Esophagus (tissue), 2 donors: ENCODE results near the gene EIF5. TPM values are rescaled to one million over a fixed set of nuclear protein-coding genes. Genes with fewer than 3 reads are reported as not detected.

Experiments
- H3K27ac ChIP-seq, 2 donors: one replicate each; pipeline ENCODE4 v1.5.1; 2013; ENCODE audit warnings: low read depth in 2 of 2, mild to moderate bottlenecking in 2 of 2, inconsistent platforms in 1 of 2, low read length in 1 of 2, moderate library complexity in 1 of 2
- H3K27me3 ChIP-seq, 2 donors: one replicate each; pipeline ENCODE4 v1.6.1; 2013; ENCODE audit warnings: low read length in 2 of 2, control low read depth in 1 of 2, mild to moderate bottlenecking in 1 of 2; ENCODE audit not compliant: insufficient read depth in 2 of 2, control insufficient read depth in 1 of 2
- H3K36me3 ChIP-seq, 2 donors: one replicate each; pipeline ENCODE4 v1.6.1; 2013; ENCODE audit warnings: low read length in 1 of 2; ENCODE audit not compliant: control insufficient read depth in 2 of 2, insufficient read depth in 2 of 2
- H3K4me1 ChIP-seq, 2 donors: one replicate each; pipeline ENCODE4 v1.6.1; 2013; ENCODE audit warnings: low read length in 1 of 2; ENCODE audit not compliant: control insufficient read depth in 2 of 2, insufficient read depth in 2 of 2
- H3K4me3 ChIP-seq, 2 donors: one replicate each; pipeline ENCODE4 v1.5.1; 2013; ENCODE audit warnings: low read length in 2 of 2, mild to moderate bottlenecking in 2 of 2, low read depth in 1 of 2, moderate library complexity in 1 of 2
- H3K9me3 ChIP-seq, 2 donors: one replicate each; pipeline ENCODE4 v1.6.1; 2013; ENCODE audit warnings: mild to moderate bottlenecking in 2 of 2, low read depth in 1 of 2, low read length in 1 of 2, moderate library complexity in 1 of 2; ENCODE audit not compliant: control insufficient read depth in 2 of 2, insufficient read depth in 1 of 2
- WGBS, 2 donors: extraction: QIAGEN DNeasy Blood & Tissue Kit; methylation state at CpG; one replicate each; pipeline ENCODE4 v1.1.7; 2013; 5-methylcytosine and 5-hydroxymethylcytosine counted together
- polyA plus RNA-seq, 2 donors: library from polyadenylated mRNA; stranded (reverse); fragments of 200-250 nt; gene quantifications; one replicate each; pipeline ENCODE4 v1.2.3, GENCODE V29; 2013
- donor health status: healthy with polysubstance abuse.
- donor health status: Bipolar disorder and iron deficiency.

Gene EIF5
- polyA plus RNA-seq = 100 to 1,000 TPM in 1 of 2 donors, 10 to 100 TPM in 1; 62.6 to 125 TPM

- WGBS, 2 donors = 0% methylated on average over 92 to 103 of the region's 103 CpGs
- peak within 1 kb of the TSS; percentile 97 to 98 for H3K4me3 ChIP-seq
- H3K27ac ChIP-seq = peak within 1 kb of the TSS; percentile 99 to 100
- peaks cover 4 to 22% of the 10 kb centered on the region in 2 donors for H3K36me3 ChIP-seq
- no peaks in the 10 kb centered on the region for H3K27me3 ChIP-seq
- H3K9me3 ChIP-seq = no peaks in the 10 kb centered on the region
- H3K4me1 ChIP-seq = peaks cover 0 to 7% of the 10 kb centered on the region in 2 donors
These were observed at the start of gene EIF5 for GRCh38 chr14:103333754-103334643. Gene EIF5, plus strand, starts transcription at chr14:103334237. Its CDS starts 1,624 bp downstream, at chr14:103335861.

- 71 to 75% methylated on average over 9 of the region's 9 CpGs for WGBS, 2 donors
- H3K27ac ChIP-seq = no peak overlapping the region
These were observed 49.2 kb upstream of the EIF5 start for GRCh38 chr14:103284574-103285467.

GRCh38 chr14:103286460-103286859 is 47.6 kb upstream of the EIF5 start:
- Histone ChIP-seq H3K27me3 (no peaks in the 10 kb centered on the region), H3K36me3 (no peaks in the 10 kb centered on the region)

More at GRCh38 chr14:103284574-103285467, 49.2 kb upstream of the EIF5 start:
- H3K4me1 ChIP-seq = peaks cover 0 to 3% of the 10 kb centered on the region in 2 donors
- no peaks in the 10 kb centered on the region for H3K36me3 ChIP-seq
- H3K4me3 ChIP-seq = no peak overlapping the region
- H3K9me3 ChIP-seq = no peaks in the 10 kb centered on the region
- no peaks in the 10 kb centered on the region for H3K27me3 ChIP-seq

GRCh38 chr14:103286968-103287850 is 46.8 kb upstream of the EIF5 start:
- H3K4me3 ChIP-seq = no peak overlapping the region
- H3K4me1 ChIP-seq = no peaks in the 10 kb centered on the region
- no peak overlapping the region for H3K27ac ChIP-seq
- H3K9me3 ChIP-seq = no peaks in the 10 kb centered on the region
- H3K27me3 ChIP-seq = no peaks in the 10 kb centered on the region
- H3K36me3 ChIP-seq = no peaks in the 10 kb centered on the region
- WGBS, 2 donors = 85 to 87% methylated on average over 20 of the region's 20 CpGs

More at GRCh38 chr14:103286460-103286859, 47.6 kb upstream of the EIF5 start:
- Histone ChIP-seq H3K4me3 (no peak overlapping the region), H3K4me1 (peaks cover 0 to 3% of the 10 kb centered on the region in 2 donors), H3K9me3 (no peaks in the 10 kb centered on the region), H3K27ac (no peak overlapping the region)
- WGBS, 2 donors = 69 to 73% methylated on average over 2 of the region's 2 CpGs

GRCh38 chr14:103288076-103288766 is 45.8 kb upstream of the EIF5 start:
- no peaks in the 10 kb centered on the region for H3K27me3 ChIP-seq
- no peak overlapping the region for H3K4me3 ChIP-seq
- 76 to 82% methylated on average over 16 of the region's 16 CpGs for WGBS, 2 donors
- H3K4me1 ChIP-seq = no peaks in the 10 kb centered on the region
- H3K36me3 ChIP-seq = no peaks in the 10 kb centered on the region
- no peaks in the 10 kb centered on the region for H3K9me3 ChIP-seq
- H3K27ac ChIP-seq = no peak overlapping the region

GRCh38 chr14:103290056-103290455 is 44.0 kb upstream of the EIF5 start:
- Histone ChIP-seq H3K27me3 (no peaks in the 10 kb centered on the region), H3K4me3 (no peak overlapping the region), H3K4me1 (no peaks in the 10 kb centered on the region), H3K27ac (no peak overlapping the region), H3K9me3 (no peaks in the 10 kb centered on the region), H3K36me3 (no peaks in the 10 kb centered on the region)
- WGBS, 2 donors = 85 to 90% methylated on average over 4 of the region's 4 CpGs

- Histone ChIP-seq H3K36me3 (no peaks in the 10 kb centered on the region), H3K27ac (no peak overlapping the region), H3K4me1 (no peaks in the 10 kb centered on the region), H3K4me3 (no peak overlapping the region), H3K27me3 (no peaks in the 10 kb centered on the region), H3K9me3 (no peaks in the 10 kb centered on the region)
- 69 to 81% methylated on average over 5 of the region's 5 CpGs for WGBS, 2 donors
These were observed 43.5 kb upstream of the EIF5 start for GRCh38 chr14:103290494-103290893.

- Histone ChIP-seq H3K27ac (no peak overlapping the region), H3K9me3 (no peaks in the 10 kb centered on the region), H3K27me3 (no peaks in the 10 kb centered on the region), H3K4me3 (no peak overlapping the region), H3K36me3 (no peaks in the 10 kb centered on the region), H3K4me1 (no peaks in the 10 kb centered on the region)
- WGBS, 2 donors = 89 to 90% methylated on average over 3 of the region's 3 CpGs
These were observed 43.1 kb upstream of the EIF5 start for GRCh38 chr14:103290961-103291360.
